ENCODE measurements around the gene IL18BP. TPM values are rescaled to one million over a fixed set of nuclear protein-coding genes. Genes with fewer than 3 reads are reported as not detected.

Gene IL18BP
- total RNA-seq, 1 donor from 2014 or later: 18.0 TPM

DNA sequence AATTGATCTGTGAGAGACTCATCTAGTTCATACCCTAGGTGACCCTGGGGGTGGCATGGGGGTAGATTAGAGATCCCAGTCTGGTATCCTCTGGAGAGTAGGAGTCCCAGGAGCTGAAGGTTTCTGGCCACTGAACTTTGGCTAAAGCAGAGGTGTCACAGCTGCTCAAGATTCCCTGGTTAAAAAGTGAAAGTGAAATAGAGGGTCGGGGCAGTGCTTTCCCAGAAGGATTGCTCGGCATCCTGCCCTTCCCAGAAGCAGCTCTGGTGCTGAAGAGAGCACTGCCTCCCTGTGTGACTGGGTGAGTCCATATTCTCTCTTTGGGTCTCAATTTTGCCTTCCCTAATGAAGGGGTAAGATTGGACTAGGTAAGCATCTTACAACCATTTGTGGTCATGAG, 653 bp downstream of the IL18BP start:
- intact Hi-C loops (cut with DNase I): no loop called here
- H3K4me1 ChIP-seq: peaks cover 43% of the 10 kb centered on the region
- H3K36me3 ChIP-seq: peaks cover 43% of the 10 kb centered on the region
- ATAC-seq (peak; percentile 38 to 64), DNase-seq (no peak)
- peak overlapping the region; percentile 73 for H3K27ac ChIP-seq
- H3K27me3 ChIP-seq (ENCODE audit: low read depth): no peaks in the 10 kb centered on the region
- H3K4me3 ChIP-seq: peak overlapping the region; percentile 49
- TF ChIP-seq, protein P1, sequence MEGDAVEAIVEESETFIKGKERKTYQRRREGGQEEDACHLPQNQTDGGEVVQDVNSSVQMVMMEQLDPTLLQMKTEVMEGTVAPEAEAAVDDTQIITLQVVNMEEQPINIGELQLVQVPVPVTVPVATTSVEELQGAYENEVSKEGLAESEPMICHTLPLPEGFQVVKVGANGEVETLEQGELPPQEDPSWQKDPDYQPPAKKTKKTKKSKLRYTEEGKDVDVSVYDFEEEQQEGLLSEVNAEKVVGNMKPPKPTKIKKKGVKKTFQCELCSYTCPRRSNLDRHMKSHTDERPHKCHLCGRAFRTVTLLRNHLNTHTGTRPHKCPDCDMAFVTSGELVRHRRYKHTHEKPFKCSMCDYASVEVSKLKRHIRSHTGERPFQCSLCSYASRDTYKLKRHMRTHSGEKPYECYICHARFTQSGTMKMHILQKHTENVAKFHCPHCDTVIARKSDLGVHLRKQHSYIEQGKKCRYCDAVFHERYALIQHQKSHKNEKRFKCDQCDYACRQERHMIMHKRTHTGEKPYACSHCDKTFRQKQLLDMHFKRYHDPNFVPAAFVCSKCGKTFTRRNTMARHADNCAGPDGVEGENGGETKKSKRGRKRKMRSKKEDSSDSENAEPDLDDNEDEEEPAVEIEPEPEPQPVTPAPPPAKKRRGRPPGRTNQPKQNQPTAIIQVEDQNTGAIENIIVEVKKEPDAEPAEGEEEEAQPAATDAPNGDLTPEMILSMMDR (IDR thresholded peaks at IDR 0.05): no peak
- no peaks in the 10 kb centered on the region for H3K9me3 ChIP-seq

DNA sequence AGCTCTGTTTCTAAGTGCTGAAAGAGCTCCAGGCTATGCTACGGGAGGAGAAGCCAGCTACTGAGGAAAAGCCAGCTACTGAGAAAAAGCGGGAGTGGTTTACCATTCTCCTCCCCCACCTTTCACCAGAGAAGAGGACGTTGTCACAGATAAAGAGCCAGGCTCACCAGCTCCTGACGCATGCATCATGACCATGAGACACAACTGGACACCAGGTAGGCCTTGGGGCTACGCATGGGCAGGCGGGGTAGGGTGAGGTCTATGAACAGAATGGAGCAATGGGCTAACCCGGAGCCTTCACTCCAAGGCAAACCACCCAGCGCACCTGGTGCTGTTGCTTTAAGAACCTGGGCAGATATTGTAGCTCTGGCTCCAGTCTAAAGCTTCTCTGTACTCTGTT, 1.1 kb downstream of the IL18BP start:
- no peak for ATAC-seq
- H3K9me3 ChIP-seq: no peaks in the 10 kb centered on the region

DNA sequence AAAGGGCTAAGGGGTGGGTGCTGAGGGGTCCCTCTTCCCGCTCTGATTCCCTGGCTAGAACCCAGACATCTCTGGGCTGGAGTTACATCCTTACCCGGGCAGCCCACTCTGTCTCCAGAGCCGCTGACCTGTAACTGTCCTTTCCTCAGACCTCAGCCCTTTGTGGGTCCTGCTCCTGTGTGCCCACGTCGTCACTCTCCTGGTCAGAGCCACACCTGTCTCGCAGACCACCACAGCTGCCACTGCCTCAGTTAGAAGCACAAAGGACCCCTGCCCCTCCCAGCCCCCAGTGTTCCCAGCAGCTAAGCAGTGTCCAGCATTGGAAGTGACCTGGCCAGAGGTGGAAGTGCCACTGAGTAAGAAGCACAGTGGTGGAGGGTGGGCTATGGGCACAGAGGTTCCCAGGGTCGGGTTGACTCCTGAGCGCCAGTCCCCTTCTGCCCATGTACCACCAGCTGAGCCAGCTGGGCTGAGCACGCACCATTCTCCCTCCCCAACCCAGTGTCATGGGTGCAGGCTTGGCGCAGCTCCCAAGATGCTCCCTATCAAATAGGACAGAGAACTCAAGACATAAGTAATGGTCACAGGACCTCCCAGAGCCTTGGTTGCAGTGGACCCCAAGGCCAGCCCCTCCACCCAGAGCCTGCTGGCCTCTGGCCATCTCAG, 1.6 kb downstream of the IL18BP start:
- no peak overlapping the region for H3K4me3 ChIP-seq
- peaks cover 43% of the 10 kb centered on the region for H3K4me1 ChIP-seq
- intact Hi-C loops (cut with DNase I): no loop called here
- no peaks in the 10 kb centered on the region for H3K27me3 ChIP-seq (ENCODE audit: low read depth)
- H3K27ac ChIP-seq: peak overlapping the region; percentile 73
- no peaks in the 10 kb centered on the region for H3K9me3 ChIP-seq
- ATAC-seq (no peak), DNase-seq (no peak)
- peaks cover 53% of the 10 kb centered on the region for H3K36me3 ChIP-seq
- TF ChIP-seq, protein P1 (IDR thresholded peaks at IDR 0.05): no peak

More for the DNA sequence above, 1.1 kb downstream of the IL18BP start:
- Histone ChIP-seq H3K27ac (peak overlapping the region; percentile 73), H3K4me1 (peaks cover 43% of the 10 kb centered on the region), H3K27me3 (ENCODE audit: low read depth) (no peaks in the 10 kb centered on the region), H3K36me3 (peaks cover 48% of the 10 kb centered on the region), H3K4me3 (peak overlapping the region; percentile 49)
- no peak for DNase-seq
- TF ChIP-seq, protein P1 (IDR thresholded peaks at IDR 0.05): no peak
- intact Hi-C loops (cut with DNase I): no loop called here

DNA sequence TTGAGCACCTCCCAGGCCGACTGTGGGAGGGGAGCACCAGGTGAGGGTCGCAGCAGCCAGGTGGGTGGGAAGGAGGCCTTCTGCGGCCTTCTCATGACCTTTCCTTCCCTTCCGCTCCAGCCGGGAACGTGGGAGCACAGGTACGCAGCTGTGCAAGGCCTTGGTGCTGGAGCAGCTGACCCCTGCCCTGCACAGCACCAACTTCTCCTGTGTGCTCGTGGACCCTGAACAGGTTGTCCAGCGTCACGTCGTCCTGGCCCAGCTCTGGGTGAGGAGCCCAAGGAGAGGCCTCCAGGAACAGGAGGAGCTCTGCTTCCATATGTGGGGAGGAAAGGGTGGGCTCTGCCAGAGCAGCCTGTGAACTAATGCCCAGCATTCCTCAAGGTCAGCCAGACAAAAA, 2.6 kb downstream of the IL18BP start:
- no peaks in the 10 kb centered on the region for H3K27me3 ChIP-seq (ENCODE audit: low read depth)
- H3K4me1 ChIP-seq: peaks cover 43% of the 10 kb centered on the region
- H3K27ac ChIP-seq: peak overlapping the region; percentile 11
- H3K36me3 ChIP-seq: peaks cover 63% of the 10 kb centered on the region
- no peaks in the 10 kb centered on the region for H3K9me3 ChIP-seq
- TF ChIP-seq, protein P1 (IDR thresholded peaks at IDR 0.05): no peak
- no peak overlapping the region for H3K4me3 ChIP-seq
- DNase-seq: no peak
- intact Hi-C loops (cut with DNase I): no loop called here
- no peak for ATAC-seq

DNA sequence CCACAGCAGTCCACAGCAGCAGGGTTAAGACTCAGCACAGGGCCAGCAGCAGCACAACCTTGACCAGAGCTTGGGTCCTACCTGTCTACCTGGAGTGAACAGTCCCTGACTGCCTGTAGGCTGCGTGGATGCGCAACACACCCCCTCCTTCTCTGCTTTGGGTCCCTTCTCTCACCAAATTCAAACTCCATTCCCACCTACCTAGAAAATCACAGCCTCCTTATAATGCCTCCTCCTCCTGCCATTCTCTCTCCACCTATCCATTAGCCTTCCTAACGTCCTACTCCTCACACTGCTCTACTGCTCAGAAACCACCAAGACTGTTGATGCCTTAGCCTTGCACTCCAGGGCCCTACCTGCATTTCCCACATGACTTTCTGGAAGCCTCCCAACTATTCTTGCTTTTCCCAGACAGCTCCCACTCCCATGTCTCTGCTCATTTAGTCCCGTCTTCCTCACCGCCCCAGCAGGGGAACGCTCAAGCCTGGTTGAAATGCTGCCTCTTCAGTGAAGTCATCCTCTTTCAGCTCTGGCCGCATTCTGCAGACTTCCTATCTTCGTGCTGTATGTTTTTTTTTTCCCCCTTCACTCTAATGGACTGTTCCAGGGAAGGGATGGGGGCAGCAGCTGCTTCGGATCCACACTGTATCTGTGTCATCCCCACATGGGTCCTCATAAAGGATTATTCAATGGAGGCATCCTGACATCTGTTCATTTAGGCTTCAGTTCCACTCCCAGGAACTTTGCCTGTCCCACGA, 3.3 kb downstream of the IL18BP start:
- Histone ChIP-seq H3K27me3 (ENCODE audit: low read depth) (no peaks in the 10 kb centered on the region), H3K36me3 (peaks cover 70% of the 10 kb centered on the region), H3K4me1 (peaks cover 43% of the 10 kb centered on the region), H3K4me3 (no peak overlapping the region), H3K9me3 (no peaks in the 10 kb centered on the region), H3K27ac (peak overlapping the region; percentile 11)
- ATAC-seq (no peak), DNase-seq (no peak)
- intact Hi-C loops (cut with DNase I): no loop called here
- TF ChIP-seq, protein P1 (IDR thresholded peaks at IDR 0.05): no peak

All from lower lobe of right lung (tissue), 2 donors.